Astrocyte (in vitro differentiated cells and primary cell): ENCODE measurements around the gene NR2F1.

Source experiments
- CTCF ChIP-seq: IDR thresholded peaks from 2 replicates; pipeline ENCODE4 v1.5.1; 2011; ENCODE audit warnings: low read depth, mild to moderate bottlenecking, inconsistent platforms, low read length, moderate library complexity; ENCODE audit not compliant: insufficient read depth
- EZH2 ChIP-seq: IDR thresholded peaks from 2 replicates; pipeline ENCODE4 v1.6.1; 2012; ENCODE audit warnings: mild to moderate bottlenecking, low read length, inconsistent platforms; ENCODE audit not compliant: insufficient read depth

GRCh38 chr5:93626801-93627200 lies 43.8 kb downstream of the NR2F1 start:
- no peak for TF ChIP-seq CTCF
- TF ChIP-seq EZH2: no peak
